ENCODE data around the gene NBAS. TPM values are rescaled to one million over a fixed set of nuclear protein-coding genes. Genes with fewer than 3 reads are reported as not detected.
A peak's percentile ranks its signal among the peaks of the same experiment; 100 is the strongest.

Gene NBAS
- total and polyA plus RNA-seq, 4 donors = 55.6 to 105 (median 73.0) TPM

DNA sequence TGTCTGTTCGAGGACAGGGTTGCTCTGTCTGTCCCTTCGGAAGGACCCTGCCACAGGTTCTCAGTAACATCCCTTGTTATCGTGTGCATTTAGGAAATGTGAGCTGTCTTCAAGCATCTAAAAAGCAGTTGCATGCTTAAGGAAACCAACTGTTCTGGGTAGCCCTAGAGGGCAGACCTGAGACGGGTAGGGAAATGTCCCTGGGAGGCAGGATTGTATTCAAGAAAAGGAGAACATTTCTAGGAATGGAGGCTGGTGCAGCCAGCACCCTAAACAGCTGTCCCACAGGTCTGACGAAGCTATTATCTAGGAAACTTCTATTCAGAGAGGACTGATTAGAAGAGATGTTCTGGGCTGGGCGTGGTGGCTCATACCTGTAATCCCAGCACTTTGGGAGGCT, 414.2 kb downstream of the NBAS start:
- Histone ChIP-seq H3K27ac (ENCODE audit: low read depth, low read length) (no peak overlapping the region), H3K4me3 (ENCODE audit: low read depth, low read length) (no peak overlapping the region), H3K9me3 (ENCODE audit: control insufficient read depth, insufficient read depth, low read length) (no peaks in the 10 kb centered on the region), H3K36me3 (ENCODE audit: control insufficient read depth, insufficient read depth, low read length) (no peaks in the 10 kb centered on the region), H3K27me3 (ENCODE audit: control insufficient read depth, insufficient read depth, low read length) (no peaks in the 10 kb centered on the region), H3K4me1 (ENCODE audit: control insufficient read depth, insufficient read depth, low read length) (no peaks in the 10 kb centered on the region)
- 91% methylated on average over 5 of the region's 6 CpGs for WGBS (ENCODE audit: insufficient coverage)
- DNase-seq (ENCODE audit: low read depth in 4 of 6, low spot score in 6 of 6) = no peak

DNA sequence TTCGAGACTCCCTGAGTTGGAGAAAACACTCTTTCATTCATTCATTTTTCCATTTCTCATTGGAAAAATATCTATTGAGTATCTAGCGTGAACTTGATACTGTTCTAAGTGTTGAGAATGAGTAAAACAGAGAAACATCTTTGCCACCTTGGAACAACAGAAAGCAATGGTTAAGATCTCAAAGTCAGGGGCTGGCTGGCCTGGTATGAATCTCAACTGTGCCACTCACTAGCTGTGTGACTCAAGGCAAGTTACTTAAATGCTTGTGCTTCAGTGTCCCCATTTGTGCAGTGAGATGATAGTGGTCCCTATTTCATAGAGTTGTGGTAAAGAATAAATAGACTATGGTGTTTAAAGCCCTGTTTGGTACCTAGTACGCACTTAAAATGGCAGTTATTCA, 415.2 kb downstream of the NBAS start:
- no peaks in the 10 kb centered on the region for H3K27me3 ChIP-seq (ENCODE audit: control insufficient read depth, insufficient read depth, low read length)
- no peaks in the 10 kb centered on the region for H3K36me3 ChIP-seq (ENCODE audit: control insufficient read depth, insufficient read depth, low read length)
- no peak overlapping the region for H3K4me3 ChIP-seq (ENCODE audit: low read depth, low read length)
- H3K27ac ChIP-seq (ENCODE audit: low read depth, low read length) = no peak overlapping the region
- no peaks in the 10 kb centered on the region for H3K4me1 ChIP-seq (ENCODE audit: control insufficient read depth, insufficient read depth, low read length)
- no peaks in the 10 kb centered on the region for H3K9me3 ChIP-seq (ENCODE audit: control insufficient read depth, insufficient read depth, low read length)
- no peak for DNase-seq (ENCODE audit: low read depth in 4 of 6, low spot score in 6 of 6)
- WGBS (ENCODE audit: insufficient coverage) = 100% methylated on average over 1 of the region's 3 CpGs

DNA sequence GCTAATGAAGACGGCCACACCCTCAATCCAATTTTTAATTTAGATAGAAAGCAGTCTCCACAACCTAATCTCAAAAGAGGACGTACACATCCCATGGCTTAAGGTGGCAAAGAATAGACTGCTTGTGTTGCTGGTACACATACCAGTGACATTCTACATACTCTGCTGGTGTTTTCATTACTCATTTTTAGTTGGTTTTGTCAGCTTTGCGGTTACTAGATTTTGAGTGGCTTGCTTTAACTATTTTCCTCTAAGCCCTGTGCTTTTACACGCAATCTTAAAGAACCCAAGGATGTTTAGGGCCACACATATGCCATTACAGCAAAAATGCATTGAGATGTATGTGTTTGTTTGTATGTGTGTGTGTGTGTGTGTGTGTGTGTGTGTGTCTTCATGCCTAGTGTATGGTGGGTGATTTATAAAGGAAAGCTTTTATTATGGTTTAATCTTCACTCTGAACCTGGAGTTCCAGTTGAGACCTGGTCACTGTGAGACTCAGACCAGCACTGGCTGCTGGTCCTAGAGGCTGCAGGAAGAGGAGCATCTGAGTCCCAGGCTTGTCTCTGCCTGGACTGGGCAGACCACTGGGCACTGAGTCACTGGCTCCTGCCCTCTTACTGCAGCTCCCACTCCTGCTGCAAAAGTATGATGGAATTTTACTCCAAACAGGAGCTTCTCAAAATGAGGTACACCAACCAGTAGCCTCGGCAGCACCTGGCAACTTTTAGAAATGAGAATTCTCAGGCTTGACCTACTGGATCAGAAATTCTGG, 415.9 kb downstream of the NBAS start:
- Histone ChIP-seq H3K4me3 (ENCODE audit: low read depth, low read length) (no peak overlapping the region), H3K4me1 (ENCODE audit: control insufficient read depth, insufficient read depth, low read length) (no peaks in the 10 kb centered on the region), H3K27me3 (ENCODE audit: control insufficient read depth, insufficient read depth, low read length) (no peaks in the 10 kb centered on the region), H3K27ac (ENCODE audit: low read depth, low read length) (no peak overlapping the region), H3K36me3 (ENCODE audit: control insufficient read depth, insufficient read depth, low read length) (no peaks in the 10 kb centered on the region), H3K9me3 (ENCODE audit: control insufficient read depth, insufficient read depth, low read length) (peaks cover under 1% of the 10 kb centered on the region)
- WGBS (ENCODE audit: insufficient coverage) = no CpG with 5 or more reads among the region's 5 CpGs
- no peak for DNase-seq (ENCODE audit: low read depth in 4 of 6, low spot score in 6 of 6)

DNA sequence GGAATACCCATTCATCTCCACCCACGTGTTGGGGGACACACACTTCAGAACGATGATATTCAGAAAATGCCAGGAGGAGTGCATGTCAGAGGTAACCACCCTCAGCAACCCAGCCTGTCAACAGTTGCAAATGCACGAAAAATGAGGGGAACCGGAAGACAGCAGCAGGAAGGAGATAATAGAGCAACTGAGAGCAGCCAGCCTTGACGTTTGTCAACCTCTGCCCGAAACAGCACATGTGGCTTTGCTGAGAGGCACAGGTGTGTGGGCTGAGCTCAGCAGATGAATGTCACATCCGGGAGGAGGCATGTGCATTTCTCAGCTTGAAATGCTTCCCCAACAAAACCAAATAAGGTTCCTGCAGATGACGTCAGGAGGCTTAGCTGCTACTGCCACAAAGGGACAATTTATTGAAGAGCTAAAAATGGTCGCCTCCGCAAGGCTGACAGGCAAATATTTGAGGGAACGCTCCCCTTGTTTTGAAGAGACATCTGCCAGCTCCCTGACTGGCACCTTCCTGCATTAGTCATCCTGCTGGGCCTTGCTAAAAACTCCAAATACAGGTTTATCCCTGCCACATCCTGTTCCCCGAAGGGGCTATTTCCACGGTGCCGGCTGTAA, 419.0 kb downstream of the NBAS start:
- Histone ChIP-seq H3K27me3 (ENCODE audit: control insufficient read depth, insufficient read depth, low read length) (no peaks in the 10 kb centered on the region), H3K27ac (ENCODE audit: low read depth, low read length) (no peak overlapping the region), H3K9me3 (ENCODE audit: control insufficient read depth, insufficient read depth, low read length) (peaks cover 3% of the 10 kb centered on the region), H3K4me3 (ENCODE audit: low read depth, low read length) (no peak overlapping the region), H3K4me1 (ENCODE audit: control insufficient read depth, insufficient read depth, low read length) (no peaks in the 10 kb centered on the region), H3K36me3 (ENCODE audit: control insufficient read depth, insufficient read depth, low read length) (no peaks in the 10 kb centered on the region)
- peak in 1 of 6 donors; percentile 68 for DNase-seq (ENCODE audit: low read depth in 4 of 6, low spot score in 6 of 6)
- 67% methylated on average over 9 of the region's 14 CpGs for WGBS (ENCODE audit: insufficient coverage)

DNA sequence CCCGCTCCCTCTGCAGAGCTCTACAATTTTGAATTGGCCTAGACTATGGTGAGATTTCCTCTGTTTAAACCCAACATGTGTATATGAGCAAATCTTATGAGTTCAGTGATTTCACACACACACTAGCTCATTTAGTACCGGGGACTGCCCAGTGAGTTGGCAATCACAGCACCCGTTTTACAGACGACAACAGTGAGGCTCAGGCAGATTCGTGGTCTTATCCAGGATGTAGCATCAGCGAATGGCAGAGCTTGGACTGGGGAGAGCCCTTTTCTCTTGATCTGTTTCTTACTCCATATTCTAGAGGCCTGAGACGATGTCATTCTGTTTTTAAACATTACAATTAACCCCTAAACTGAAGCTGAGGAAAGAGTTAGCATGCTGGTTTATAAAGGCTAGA, 419.9 kb downstream of the NBAS start:
- Histone ChIP-seq H3K9me3 (ENCODE audit: control insufficient read depth, insufficient read depth, low read length) (peaks cover 3% of the 10 kb centered on the region), H3K27ac (ENCODE audit: low read depth, low read length) (no peak overlapping the region), H3K36me3 (ENCODE audit: control insufficient read depth, insufficient read depth, low read length) (no peaks in the 10 kb centered on the region), H3K4me1 (ENCODE audit: control insufficient read depth, insufficient read depth, low read length) (no peaks in the 10 kb centered on the region), H3K27me3 (ENCODE audit: control insufficient read depth, insufficient read depth, low read length) (no peaks in the 10 kb centered on the region), H3K4me3 (ENCODE audit: low read depth, low read length) (no peak overlapping the region)
- 97% methylated on average over 5 of the region's 7 CpGs for WGBS (ENCODE audit: insufficient coverage)
- DNase-seq (ENCODE audit: low read depth in 4 of 6, low spot score in 6 of 6) = no peak

DNA sequence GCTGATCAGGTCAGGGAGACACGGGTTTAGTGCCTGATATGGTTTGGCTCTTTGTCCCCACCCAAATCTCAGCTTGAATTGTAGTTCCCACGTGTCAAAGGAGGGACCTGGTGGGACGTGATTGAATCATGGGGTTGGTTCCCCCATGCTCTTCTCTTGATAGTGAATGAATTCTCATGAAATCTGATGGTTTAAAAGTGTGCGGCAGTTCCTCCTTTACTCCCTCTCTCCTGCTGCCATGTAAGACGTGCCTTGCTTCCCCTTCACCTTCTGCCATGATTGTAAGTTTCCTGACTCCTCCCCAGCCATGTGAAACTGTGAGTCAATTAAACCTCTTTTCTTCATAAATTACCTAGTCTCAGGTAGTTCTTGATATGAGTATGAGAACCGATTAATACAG, 424.5 kb downstream of the NBAS start:
- no peak overlapping the region for H3K27ac ChIP-seq (ENCODE audit: low read depth, low read length)
- H3K27me3 ChIP-seq (ENCODE audit: control insufficient read depth, insufficient read depth, low read length) = no peaks in the 10 kb centered on the region
- no peak overlapping the region for H3K4me3 ChIP-seq (ENCODE audit: low read depth, low read length)
- no peak for DNase-seq (ENCODE audit: low read depth in 4 of 6, low spot score in 6 of 6)
- peaks cover 3% of the 10 kb centered on the region for H3K9me3 ChIP-seq (ENCODE audit: control insufficient read depth, insufficient read depth, low read length)
- H3K4me1 ChIP-seq (ENCODE audit: control insufficient read depth, insufficient read depth, low read length) = no peaks in the 10 kb centered on the region
- no peaks in the 10 kb centered on the region for H3K36me3 ChIP-seq (ENCODE audit: control insufficient read depth, insufficient read depth, low read length)
- no CpG with 5 or more reads among the region's 6 CpGs for WGBS (ENCODE audit: insufficient coverage)

DNA sequence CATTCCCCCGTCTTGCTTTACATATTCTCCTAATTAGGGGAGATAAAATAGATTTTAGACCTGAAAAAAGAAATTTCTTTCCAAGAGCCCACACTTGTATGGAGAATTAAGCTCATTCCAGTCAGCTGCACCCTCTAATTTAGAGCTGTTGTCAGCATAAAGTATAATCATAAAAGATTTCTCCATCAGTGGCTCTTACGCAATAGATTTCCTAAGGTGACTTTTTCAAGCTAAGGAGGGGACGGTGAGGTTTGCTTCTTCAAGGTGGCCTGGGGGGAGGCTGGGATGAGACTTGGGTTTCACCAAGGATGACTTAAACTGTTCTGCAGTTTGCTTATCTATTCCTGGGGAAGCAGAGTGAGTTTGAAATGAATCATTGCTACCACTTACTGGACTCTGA, 426.2 kb downstream of the NBAS start:
- H3K27ac ChIP-seq (ENCODE audit: low read depth, low read length) = no peak overlapping the region
- no peaks in the 10 kb centered on the region for H3K27me3 ChIP-seq (ENCODE audit: control insufficient read depth, insufficient read depth, low read length)
- no peak overlapping the region for H3K4me3 ChIP-seq (ENCODE audit: low read depth, low read length)
- peaks cover under 1% of the 10 kb centered on the region for H3K9me3 ChIP-seq (ENCODE audit: control insufficient read depth, insufficient read depth, low read length)
- no peaks in the 10 kb centered on the region for H3K4me1 ChIP-seq (ENCODE audit: control insufficient read depth, insufficient read depth, low read length)
- 88% methylated on average over 2 of the region's 3 CpGs for WGBS (ENCODE audit: insufficient coverage)
- DNase-seq (ENCODE audit: low read depth in 4 of 6, low spot score in 6 of 6) = no peak
- no peaks in the 10 kb centered on the region for H3K36me3 ChIP-seq (ENCODE audit: control insufficient read depth, insufficient read depth, low read length)

DNA sequence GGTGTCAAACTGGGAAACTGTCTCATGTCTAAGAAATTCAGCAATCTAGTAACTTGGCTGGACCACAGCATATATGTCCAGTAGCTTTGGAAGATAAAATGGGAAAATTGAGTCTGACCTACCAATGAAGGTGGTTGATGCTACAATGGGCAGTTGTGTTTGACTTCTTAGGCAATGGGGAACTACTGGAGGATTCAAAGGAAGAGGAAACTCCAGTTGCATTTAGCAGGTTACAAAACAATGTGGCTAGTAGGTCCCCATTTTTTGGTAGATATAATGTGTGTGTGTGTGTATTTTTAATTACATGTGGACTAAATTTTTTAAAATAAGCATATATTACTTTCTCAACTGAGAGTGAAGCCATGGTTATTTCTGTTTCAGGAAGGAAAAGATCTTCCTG, 427.7 kb downstream of the NBAS start:
- Histone ChIP-seq H3K27ac (ENCODE audit: low read depth, low read length) (no peak overlapping the region), H3K36me3 (ENCODE audit: control insufficient read depth, insufficient read depth, low read length) (no peaks in the 10 kb centered on the region), H3K9me3 (ENCODE audit: control insufficient read depth, insufficient read depth, low read length) (no peaks in the 10 kb centered on the region), H3K27me3 (ENCODE audit: control insufficient read depth, insufficient read depth, low read length) (no peaks in the 10 kb centered on the region), H3K4me3 (ENCODE audit: low read depth, low read length) (no peak overlapping the region), H3K4me1 (ENCODE audit: control insufficient read depth, insufficient read depth, low read length) (peaks cover 9% of the 10 kb centered on the region)
- no peak for DNase-seq (ENCODE audit: low read depth in 4 of 6, low spot score in 6 of 6)

DNA sequence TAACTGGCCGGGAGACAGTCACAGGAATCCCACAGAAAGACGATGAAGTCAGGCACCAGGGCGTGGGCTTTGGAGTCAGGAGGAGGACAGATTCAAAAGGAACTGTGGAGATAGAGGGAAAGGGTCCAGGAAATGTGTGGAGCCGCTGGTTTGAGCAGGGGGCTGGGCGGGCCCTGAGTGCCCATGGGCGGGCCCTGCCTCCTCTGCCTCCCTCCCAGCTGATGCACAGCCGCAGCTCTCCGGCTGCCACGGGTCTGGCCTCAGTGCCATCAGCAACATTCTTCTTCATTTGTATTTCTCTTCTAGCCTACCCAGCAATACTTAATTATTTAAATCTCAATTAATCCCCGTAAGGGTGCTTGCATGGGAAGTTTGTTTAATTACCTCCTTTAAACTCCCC, 432.3 kb downstream of the NBAS start:
- Histone ChIP-seq H3K27ac (ENCODE audit: low read depth, low read length) (no peak overlapping the region), H3K4me1 (ENCODE audit: control insufficient read depth, insufficient read depth, low read length) (peaks cover 19% of the 10 kb centered on the region), H3K9me3 (ENCODE audit: control insufficient read depth, insufficient read depth, low read length) (peaks cover 1% of the 10 kb centered on the region), H3K4me3 (ENCODE audit: low read depth, low read length) (no peak overlapping the region), H3K27me3 (ENCODE audit: control insufficient read depth, insufficient read depth, low read length) (no peaks in the 10 kb centered on the region), H3K36me3 (ENCODE audit: control insufficient read depth, insufficient read depth, low read length) (no peaks in the 10 kb centered on the region)
- WGBS (ENCODE audit: insufficient coverage) = 88% methylated on average over 4 of the region's 10 CpGs
- DNase-seq (ENCODE audit: low read depth in 4 of 6, low spot score in 6 of 6) = peak in 1 of 6 donors; percentile 70

DNA sequence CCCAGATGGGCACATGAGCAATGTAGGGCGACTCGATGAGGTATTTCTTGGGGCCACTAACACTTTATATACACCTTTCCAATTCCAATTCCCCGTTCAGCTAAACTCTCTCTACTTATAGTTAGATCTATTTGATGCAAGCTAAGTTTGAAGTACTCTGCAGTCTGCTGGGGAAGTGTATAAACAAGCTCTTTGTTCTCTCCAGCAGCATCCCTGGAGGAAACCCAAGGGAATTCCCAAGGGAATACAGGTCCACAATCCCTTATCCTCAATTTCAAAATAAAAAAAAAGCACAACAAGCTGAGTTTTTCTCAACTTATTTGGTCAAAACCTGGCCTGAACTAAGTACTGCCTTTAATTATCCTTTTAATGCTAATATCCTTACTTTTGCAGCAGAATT, 433.3 kb downstream of the NBAS start:
- Histone ChIP-seq H3K4me1 (ENCODE audit: control insufficient read depth, insufficient read depth, low read length) (peaks cover 19% of the 10 kb centered on the region), H3K27me3 (ENCODE audit: control insufficient read depth, insufficient read depth, low read length) (no peaks in the 10 kb centered on the region), H3K4me3 (ENCODE audit: low read depth, low read length) (no peak overlapping the region), H3K27ac (ENCODE audit: low read depth, low read length) (no peak overlapping the region), H3K9me3 (ENCODE audit: control insufficient read depth, insufficient read depth, low read length) (peaks cover 1% of the 10 kb centered on the region), H3K36me3 (ENCODE audit: control insufficient read depth, insufficient read depth, low read length) (no peaks in the 10 kb centered on the region)
- no CpG with 5 or more reads among the region's 3 CpGs for whole genome bisulfite sequencing (ENCODE audit: insufficient coverage)
- peak in 1 of 6 donors; percentile 62 for DNase-seq (ENCODE audit: low read depth in 4 of 6, low spot score in 6 of 6)
